Measurements from ENCODE around the gene PFKP. TPM values are rescaled to one million over a fixed set of nuclear protein-coding genes. Genes with fewer than 3 reads are reported as not detected.

PFKP gene
- total RNA-seq, 1 donor from 2014 or later: 292 TPM

DNA sequence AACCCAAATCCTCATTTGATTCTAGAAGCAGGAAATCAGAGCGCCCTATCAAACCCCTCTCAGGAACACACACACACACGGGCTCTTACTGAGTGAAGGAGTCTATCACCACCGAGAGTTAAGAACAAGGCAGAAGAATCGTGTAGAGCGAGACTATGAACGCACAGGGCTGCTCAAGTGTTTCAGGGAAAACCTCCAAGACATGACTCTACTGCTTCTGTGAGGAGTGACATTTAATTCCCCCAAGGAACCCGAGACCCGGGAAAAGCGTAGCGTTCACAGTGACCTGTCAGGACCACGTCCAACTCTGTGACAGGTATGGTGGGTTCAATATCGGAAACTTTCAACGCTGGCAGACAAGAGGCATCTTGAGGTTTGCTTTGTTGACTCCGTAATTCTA is 83.6 kb downstream of the PFKP start:
- no peak for DNase-seq (ENCODE audit: low read depth)
- Histone ChIP-seq H3K36me3 (ENCODE audit: control insufficient read depth, insufficient read depth, low read length) (peaks cover 3% of the 10 kb centered on the region), H3K27me3 (ENCODE audit: control insufficient read depth, insufficient read depth, low read length) (no peaks in the 10 kb centered on the region), H3K4me3 (ENCODE audit: low read depth, low read length) (no peak overlapping the region)
- TF ChIP-seq, protein P1, sequence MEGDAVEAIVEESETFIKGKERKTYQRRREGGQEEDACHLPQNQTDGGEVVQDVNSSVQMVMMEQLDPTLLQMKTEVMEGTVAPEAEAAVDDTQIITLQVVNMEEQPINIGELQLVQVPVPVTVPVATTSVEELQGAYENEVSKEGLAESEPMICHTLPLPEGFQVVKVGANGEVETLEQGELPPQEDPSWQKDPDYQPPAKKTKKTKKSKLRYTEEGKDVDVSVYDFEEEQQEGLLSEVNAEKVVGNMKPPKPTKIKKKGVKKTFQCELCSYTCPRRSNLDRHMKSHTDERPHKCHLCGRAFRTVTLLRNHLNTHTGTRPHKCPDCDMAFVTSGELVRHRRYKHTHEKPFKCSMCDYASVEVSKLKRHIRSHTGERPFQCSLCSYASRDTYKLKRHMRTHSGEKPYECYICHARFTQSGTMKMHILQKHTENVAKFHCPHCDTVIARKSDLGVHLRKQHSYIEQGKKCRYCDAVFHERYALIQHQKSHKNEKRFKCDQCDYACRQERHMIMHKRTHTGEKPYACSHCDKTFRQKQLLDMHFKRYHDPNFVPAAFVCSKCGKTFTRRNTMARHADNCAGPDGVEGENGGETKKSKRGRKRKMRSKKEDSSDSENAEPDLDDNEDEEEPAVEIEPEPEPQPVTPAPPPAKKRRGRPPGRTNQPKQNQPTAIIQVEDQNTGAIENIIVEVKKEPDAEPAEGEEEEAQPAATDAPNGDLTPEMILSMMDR (IDR thresholded peaks at IDR 0.05; ENCODE audit: insufficient read depth, low read length, poor library complexity, severe bottlenecking): no peak

DNA sequence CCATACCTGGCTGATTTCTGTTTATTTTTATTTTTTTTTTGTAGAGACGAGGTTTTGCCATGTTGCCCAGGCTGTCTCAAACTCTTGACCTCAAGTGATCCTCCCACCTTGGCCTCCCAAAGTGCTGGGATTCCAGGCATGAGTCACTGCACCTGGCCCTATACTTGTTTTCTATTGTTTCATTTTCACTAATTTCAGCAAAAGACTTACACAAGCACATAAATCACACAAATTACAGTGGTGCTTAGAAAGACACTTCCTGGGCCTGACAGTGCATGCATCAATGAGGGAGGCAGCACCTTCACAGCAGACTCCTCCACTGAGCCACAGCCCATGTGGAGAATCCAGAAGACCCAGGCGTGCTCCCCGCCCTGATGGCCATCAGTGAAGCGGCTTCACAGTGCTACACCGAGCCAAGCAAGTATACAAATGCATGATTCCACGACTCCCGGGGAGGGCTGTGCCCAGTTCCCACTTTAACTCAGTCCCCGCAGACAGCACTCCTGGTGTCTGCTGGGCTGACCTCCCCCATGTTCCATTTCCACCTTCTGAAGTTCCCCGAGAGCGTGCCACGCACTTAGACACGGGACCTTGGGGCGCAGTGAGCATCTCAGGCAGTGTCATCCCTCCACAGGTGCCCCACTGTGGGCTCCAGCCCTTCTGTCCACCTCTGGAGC is 84.7 kb downstream of the PFKP start:
- DNase-seq (ENCODE audit: low read depth): no peak
- H3K36me3 ChIP-seq (ENCODE audit: control insufficient read depth, insufficient read depth, low read length): peaks cover 1% of the 10 kb centered on the region
- TF ChIP-seq, protein P1 (IDR thresholded peaks at IDR 0.05; ENCODE audit: insufficient read depth, low read length, poor library complexity, severe bottlenecking): no peak
- no peaks in the 10 kb centered on the region for H3K27me3 ChIP-seq (ENCODE audit: control insufficient read depth, insufficient read depth, low read length)
- no peak overlapping the region for H3K4me3 ChIP-seq (ENCODE audit: low read depth, low read length)

DNA sequence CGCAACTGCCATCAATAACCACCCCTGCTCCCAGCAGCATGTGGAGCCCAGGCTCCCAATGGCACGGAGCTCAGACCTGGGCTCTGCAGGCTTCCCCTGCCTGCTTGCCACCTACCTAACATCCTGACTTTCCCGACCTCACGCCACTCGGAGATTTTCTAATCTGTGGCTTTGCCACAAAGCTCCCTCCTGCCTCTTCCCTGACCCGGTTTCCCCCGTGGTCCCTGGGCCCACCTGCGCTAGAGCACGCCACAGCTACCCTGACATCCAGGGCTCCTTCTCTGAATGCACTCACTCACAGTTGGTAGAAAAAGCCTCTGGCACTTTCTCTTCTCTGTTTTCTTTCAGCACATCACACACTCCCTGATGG is 85.2 kb downstream of the PFKP start:
- Histone ChIP-seq H3K36me3 (ENCODE audit: control insufficient read depth, insufficient read depth, low read length) (peaks cover 1% of the 10 kb centered on the region), H3K27me3 (ENCODE audit: control insufficient read depth, insufficient read depth, low read length) (no peaks in the 10 kb centered on the region), H3K4me3 (ENCODE audit: low read depth, low read length) (no peak overlapping the region)
- no peak for DNase-seq (ENCODE audit: low read depth)
- TF ChIP-seq, protein P1 (IDR thresholded peaks at IDR 0.05; ENCODE audit: insufficient read depth, low read length, poor library complexity, severe bottlenecking): no peak

DNA sequence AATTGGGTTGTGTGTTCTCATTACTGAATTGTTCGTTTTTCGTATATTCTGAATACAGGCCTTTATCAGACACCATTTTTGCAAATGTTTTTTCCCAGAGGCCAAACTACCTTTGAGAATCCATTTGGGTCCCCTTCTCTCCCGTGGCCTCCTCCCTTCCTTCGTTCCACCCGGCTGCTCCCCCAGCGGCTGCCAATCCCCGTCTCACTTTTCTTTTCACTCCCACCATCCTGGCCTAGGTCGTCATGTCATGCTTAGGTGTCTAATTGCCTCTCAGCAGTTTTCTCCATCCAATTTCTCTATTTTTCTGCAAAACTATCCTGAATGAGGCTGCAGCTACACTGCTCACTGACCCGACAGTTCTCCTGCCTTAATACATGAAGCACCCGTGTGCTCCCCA is 87.3 kb downstream of the PFKP start:
- no peaks in the 10 kb centered on the region for H3K27me3 ChIP-seq (ENCODE audit: control insufficient read depth, insufficient read depth, low read length)
- TF ChIP-seq, protein P1 (IDR thresholded peaks at IDR 0.05; ENCODE audit: insufficient read depth, low read length, poor library complexity, severe bottlenecking): no peak
- DNase-seq (ENCODE audit: low read depth): no peak
- H3K4me3 ChIP-seq (ENCODE audit: low read depth, low read length): no peak overlapping the region
- peaks cover 1% of the 10 kb centered on the region for H3K36me3 ChIP-seq (ENCODE audit: control insufficient read depth, insufficient read depth, low read length)

DNA sequence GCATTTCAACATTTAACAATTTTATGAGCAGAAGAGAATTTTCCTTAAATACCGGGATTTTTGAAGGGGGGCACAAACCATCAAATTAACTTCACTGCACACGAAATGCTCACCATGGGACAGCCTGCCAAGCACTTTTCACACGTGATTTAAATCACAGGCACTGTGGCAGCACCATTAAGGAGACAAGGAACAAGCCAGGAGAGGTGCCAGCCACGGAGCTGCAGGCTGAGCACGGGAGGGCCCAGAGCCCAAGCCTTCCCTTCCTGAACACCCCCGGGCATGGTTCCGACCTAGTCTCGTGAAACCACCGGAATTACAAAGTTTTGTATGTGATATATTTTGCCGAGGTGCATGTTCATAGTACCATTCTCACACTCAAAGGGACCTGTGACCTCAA is 91.8 kb downstream of the PFKP start:
- Histone ChIP-seq H3K4me3 (ENCODE audit: low read depth, low read length) (no peak overlapping the region), H3K27me3 (ENCODE audit: control insufficient read depth, insufficient read depth, low read length) (no peaks in the 10 kb centered on the region), H3K36me3 (ENCODE audit: control insufficient read depth, insufficient read depth, low read length) (peaks cover 1% of the 10 kb centered on the region)
- DNase-seq (ENCODE audit: low read depth): no peak
- TF ChIP-seq, protein P1 (IDR thresholded peaks at IDR 0.05; ENCODE audit: insufficient read depth, low read length, poor library complexity, severe bottlenecking): no peak

DNA sequence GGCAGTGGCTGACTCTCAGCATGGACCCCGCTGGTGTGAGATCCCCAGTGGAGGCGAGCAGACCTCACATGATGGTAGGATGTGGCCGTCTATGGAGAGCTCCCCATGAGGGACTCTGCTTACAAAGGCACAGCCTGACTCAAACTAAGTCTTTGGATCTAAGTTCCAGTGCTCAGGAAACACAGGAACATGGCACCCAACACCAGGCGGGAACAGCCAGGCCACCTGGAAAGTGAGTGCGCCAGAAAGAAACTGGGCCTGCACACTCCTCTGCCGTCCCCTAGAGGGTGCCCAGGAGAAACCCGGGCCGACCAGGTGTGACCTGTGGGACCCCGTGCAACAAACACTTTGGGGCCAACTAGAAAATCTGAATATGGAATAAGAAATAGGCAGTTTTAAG is 95.2 kb downstream of the PFKP start:
- no peaks in the 10 kb centered on the region for H3K27me3 ChIP-seq (ENCODE audit: control insufficient read depth, insufficient read depth, low read length)
- no peak overlapping the region for H3K4me3 ChIP-seq (ENCODE audit: low read depth, low read length)
- peaks cover 2% of the 10 kb centered on the region for H3K36me3 ChIP-seq (ENCODE audit: control insufficient read depth, insufficient read depth, low read length)
- TF ChIP-seq, protein P1 (IDR thresholded peaks at IDR 0.05; ENCODE audit: insufficient read depth, low read length, poor library complexity, severe bottlenecking): peak; percentile 10
- DNase-seq (ENCODE audit: low read depth): no peak

Data from kidney epithelial cell (primary cell).